Measurements from ENCODE around the gene SLC36A4. TPM values are rescaled to one million over a fixed set of nuclear protein-coding genes. Genes with fewer than 3 reads are reported as not detected.
"Not testable (repeated sequence)": the region's sequence is repeated elsewhere in the genome, so short reads cannot be mapped to it uniquely, and the experiment has no call there.

The SLC36A4 gene
- total RNA-seq, 1 donor from 2014 or later: 10.3 TPM

DNA sequence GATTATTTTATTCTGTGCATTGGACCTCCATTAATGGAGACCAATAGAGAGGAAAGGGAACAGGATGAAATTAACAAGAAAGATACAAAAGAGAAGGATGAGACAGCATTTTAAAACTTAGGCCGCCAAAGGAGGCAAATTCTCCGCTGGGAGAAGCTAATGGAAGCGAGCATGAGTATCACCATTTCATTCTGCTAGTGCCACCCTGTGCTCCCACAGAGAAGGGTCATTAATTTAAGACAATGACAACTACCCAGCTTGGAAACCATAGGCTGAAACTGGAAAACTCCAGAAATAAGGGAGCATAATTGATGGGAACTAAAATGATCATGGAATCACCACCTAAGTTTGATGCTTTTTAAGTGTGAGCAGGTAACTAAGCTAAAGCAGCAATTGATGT, 69.2 kb downstream of the SLC36A4 start:
- intact Hi-C loops (cut with micrococcal nuclease): no loop called here

DNA sequence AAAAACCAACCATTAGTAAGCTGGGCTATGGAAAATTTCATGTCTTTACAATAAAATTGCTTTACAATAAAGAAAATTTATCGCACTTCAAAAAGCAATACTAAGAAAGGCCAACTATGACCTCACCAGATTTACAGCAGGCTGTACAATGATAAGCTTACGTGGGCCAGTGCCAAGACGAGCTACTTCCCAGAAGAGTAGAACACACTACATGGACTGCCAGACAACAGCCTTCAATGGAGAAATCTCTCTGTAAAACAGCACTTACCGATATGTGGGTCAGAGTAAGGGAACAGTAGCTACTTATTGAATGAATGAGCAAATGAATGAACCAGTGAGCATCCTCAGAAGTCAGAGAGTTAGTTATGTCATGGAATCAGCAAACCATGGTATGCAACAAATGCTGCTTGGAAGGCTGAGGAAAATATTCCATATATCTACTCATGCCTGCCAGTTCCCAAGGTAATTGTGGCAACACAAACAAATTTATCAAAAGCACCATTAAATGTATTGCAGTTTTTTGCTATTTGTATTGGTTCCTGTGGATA, 74.4 kb downstream of the SLC36A4 start:
- intact Hi-C loops (cut with micrococcal nuclease): no loop called here

- intact Hi-C loops (cut with micrococcal nuclease): no loop called here
These were observed 75.1 kb downstream of the SLC36A4 start for GRCh38 chr11:93122535-93123235.

GRCh38 chr11:93118276-93118675, 79.5 kb downstream of the SLC36A4 start:
- intact Hi-C loops (cut with micrococcal nuclease): no loop called here

DNA sequence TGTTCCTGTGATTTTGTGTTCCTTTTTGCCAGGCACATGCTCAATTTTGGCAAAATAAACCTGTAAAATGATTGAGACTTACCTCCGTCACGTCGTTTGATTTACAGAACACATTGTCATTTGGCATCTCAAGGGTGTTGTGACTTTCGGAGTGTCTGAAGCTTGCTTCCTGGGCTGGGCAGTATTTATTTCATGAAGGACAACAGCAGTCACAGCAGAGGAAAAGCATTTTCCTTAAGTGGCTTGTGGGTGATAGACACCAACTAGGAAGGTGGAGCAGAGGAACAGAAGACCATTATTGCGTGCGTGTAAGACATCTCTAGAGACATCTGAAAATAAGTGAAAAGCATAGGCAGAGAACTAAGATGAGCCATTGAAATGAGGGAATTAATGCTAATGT, 80.2 kb downstream of the SLC36A4 start:
- intact Hi-C loops (cut with micrococcal nuclease): no loop called here

- intact Hi-C loops (cut with micrococcal nuclease): no loop called here
These were observed 81.0 kb downstream of the SLC36A4 start for GRCh38 chr11:93116641-93117441.

- intact Hi-C loops (cut with micrococcal nuclease): no loop called here
These were observed 83.5 kb downstream of the SLC36A4 start for GRCh38 chr11:93114304-93114703.

DNA sequence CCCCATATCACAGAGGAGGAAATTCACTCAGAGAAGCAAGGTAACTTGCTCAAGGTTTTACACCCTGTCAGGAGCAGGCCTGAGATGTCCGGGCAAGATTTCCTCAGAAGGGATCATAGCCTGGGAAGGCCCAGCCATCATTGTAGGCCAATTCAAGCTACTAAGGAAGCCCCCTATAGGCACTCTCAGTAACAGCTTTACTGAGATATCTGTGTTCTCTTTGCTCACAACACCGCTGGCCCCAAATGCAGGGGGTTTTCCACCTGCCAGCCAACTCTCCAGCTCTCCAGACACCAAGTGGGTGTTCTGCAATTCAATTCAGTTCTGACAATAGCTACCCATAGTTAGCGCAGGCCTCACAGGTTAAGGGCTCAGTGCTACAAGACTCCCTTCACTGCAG, 84.0 kb downstream of the SLC36A4 start:
- intact Hi-C loops (cut with micrococcal nuclease): no loop called here

GRCh38 chr11:93111147-93111546, 86.6 kb downstream of the SLC36A4 start:
- intact Hi-C loops (cut with micrococcal nuclease): not testable (repeated sequence)

- intact Hi-C loops (cut with micrococcal nuclease): no loop called here
These were observed 97.6 kb downstream of the SLC36A4 start for GRCh38 chr11:93100211-93100610.

DNA sequence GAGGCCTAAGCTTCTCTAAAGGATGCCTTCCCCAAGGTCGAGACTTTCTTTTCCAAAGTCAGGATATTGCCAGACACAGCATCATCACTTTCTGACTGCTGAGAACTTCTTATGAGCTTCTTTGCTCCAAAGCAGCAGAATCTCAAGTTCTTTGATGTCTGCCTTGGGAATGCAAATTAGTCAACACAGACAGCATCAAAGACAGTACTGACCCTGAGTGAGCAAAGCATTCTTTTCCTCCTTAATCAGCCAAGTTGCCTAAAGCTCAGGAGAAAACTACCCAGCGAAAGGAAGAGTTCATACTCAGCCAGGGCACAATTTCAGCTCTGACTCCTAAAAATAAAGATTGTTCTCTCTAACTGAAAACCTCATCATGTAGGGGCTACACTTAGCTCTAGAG, 98.0 kb downstream of the SLC36A4 start:
- intact Hi-C loops (cut with micrococcal nuclease): no loop called here

Other genes with a start within 250 kb of the SLC36A4 start
- not detected in 2 replicates for gene MTNR1B, start 228.3 kb downstream of the SLC36A4 start, total RNA-seq
- not detected in 2 replicates for gene DEUP1, start 132.8 kb upstream of the SLC36A4 start, total RNA-seq

All from T-helper 1 cell treated with Interleukin-12 subunit alpha and Interleukin-12 subunit beta and Interleukin-4 antibody, amounts not matched to agents 30 ng/mL and 1 ng/mL, for 36 hours (primary cell).